Peyer's patch (tissue), 4 donors: ENCODE data around the gene MUSTN1. TPM values are rescaled to one million over a fixed set of nuclear protein-coding genes. Genes with fewer than 3 reads are reported as not detected.

ENCODE experiments used
- DNase-seq, 3 donors: peaks; one replicate each; pipeline ENCODE4 v3.0.0-alpha.2; 2017 to 2019
- H3K27ac ChIP-seq, 4 donors: fragments of 200-600 bp; sonication (generic); one replicate each; pipeline ENCODE4 v1.5.1; 2016 to 2019
- H3K27me3 ChIP-seq, 2 donors: fragments of 200-600 bp; sonication (generic); one replicate each; pipeline ENCODE4 v1.5.1; 2019
- H3K36me3 ChIP-seq, 3 donors: fragments of 200-600 bp; sonication (generic); one replicate each; pipeline ENCODE4 v1.5.1; 2016 to 2019
- H3K4me1 ChIP-seq, 4 donors: fragments of 200-600 bp; sonication (generic); one replicate each; pipeline ENCODE4 v1.5.1; 2016 to 2019
- H3K4me3 ChIP-seq, 4 donors: fragments of 200-600 bp; sonication (generic); 1 replicate in 3 of 4; 2 replicates in 1 of 4; pipeline ENCODE4 v1.5.1; 2016 to 2019; ENCODE audit warnings: mild to moderate bottlenecking in 1 of 4
- H3K9me3 ChIP-seq, 4 donors: fragments of 200-600 bp; sonication (generic); one replicate each; pipeline ENCODE4 v1.5.1; 2016 to 2019; ENCODE audit warnings: mild to moderate bottlenecking in 1 of 4
- CTCF ChIP-seq, 6 experiments: fragments of 450-650 bp in 4 of 6; fragments of 200-600 bp in 2 of 6; sonication (generic) in 1 of 6; IDR thresholded peaks; one replicate each; pipeline ENCODE4 v1.5.1; 2017 to 2019; ENCODE audit warnings: antibody characterized with exemption in 6 of 6, mild to moderate bottlenecking in 3 of 6, moderate library complexity in 1 of 6
- POLR2A ChIP-seq, 2 donors: fragments of 450-650 bp; IDR thresholded peaks; one replicate each; pipeline ENCODE4 v1.5.1; 2017; ENCODE audit warnings: antibody characterized with exemption in 2 of 2, mild to moderate bottlenecking in 2 of 2, moderate library complexity in 2 of 2
- total RNA-seq, 4 donors: library from RNA; depleted of rRNA; stranded (reverse); fragments of >200 nt; gene quantifications; one replicate each; pipeline ENCODE4 v1.1.0, GENCODE V29; 2016

Gene MUSTN1
- total RNA-seq, 4 donors from 2014 or later: 2.3 to 28.9 (median 11.9) TPM

- TF ChIP-seq POLR2A (IDR thresholded peaks at IDR 0.05) (no peak), CTCF (IDR thresholded peaks at IDR 0.05) (no peak)
- Histone ChIP-seq H3K9me3 (no peaks in the 10 kb centered on the region), H3K4me1 (no peaks in the 10 kb centered on the region), H3K27me3 (no peaks in the 10 kb centered on the region), H3K27ac (no peak overlapping the region), H3K36me3 (no peaks in the 10 kb centered on the region), H3K4me3 (no peak overlapping the region)
- no peak for DNase-seq
These were observed 45.7 kb downstream of the MUSTN1 start for GRCh38 chr3:52788890-52789745.

- Histone ChIP-seq H3K4me3 (no peak overlapping the region), H3K27me3 (no peaks in the 10 kb centered on the region), H3K4me1 (no peaks in the 10 kb centered on the region), H3K27ac (no peak overlapping the region), H3K9me3 (no peaks in the 10 kb centered on the region), H3K36me3 (no peaks in the 10 kb centered on the region)
- peak in 1 of 3 donors; percentile 39 for DNase-seq
- TF ChIP-seq CTCF (IDR thresholded peaks at IDR 0.05) (no peak), POLR2A (IDR thresholded peaks at IDR 0.05) (no peak)
These were observed 46.9 kb downstream of the MUSTN1 start for GRCh38 chr3:52787672-52788625.

GRCh38 chr3:52787246-52787645 lies 47.6 kb downstream of the MUSTN1 start:
- Histone ChIP-seq H3K4me3 (no peak overlapping the region), H3K4me1 (no peaks in the 10 kb centered on the region), H3K27me3 (no peaks in the 10 kb centered on the region), H3K9me3 (no peaks in the 10 kb centered on the region), H3K36me3 (no peaks in the 10 kb centered on the region), H3K27ac (no peak overlapping the region)
- peak in 1 of 3 donors; percentile 19 for DNase-seq
- no peak for TF ChIP-seq POLR2A (IDR thresholded peaks at IDR 0.05)
- no peak for TF ChIP-seq CTCF (IDR thresholded peaks at IDR 0.05)

GRCh38 chr3:52786330-52787215 lies 48.2 kb downstream of the MUSTN1 start:
- TF ChIP-seq POLR2A (IDR thresholded peaks at IDR 0.05) (no peak), CTCF (IDR thresholded peaks at IDR 0.05) (no peak)

More at GRCh38 chr3:52786330-52787215, 48.2 kb downstream of the MUSTN1 start:
- Histone ChIP-seq H3K27me3 (no peaks in the 10 kb centered on the region), H3K4me1 (no peaks in the 10 kb centered on the region), H3K27ac (no peak overlapping the region), H3K4me3 (no peak overlapping the region), H3K36me3 (no peaks in the 10 kb centered on the region), H3K9me3 (no peaks in the 10 kb centered on the region)
- peak in 1 of 3 donors; percentile 29 for DNase-seq
